Measurements from ENCODE around the gene UBASH3B.
"Not testable (repeated sequence)": the region's sequence is repeated elsewhere in the genome, so short reads cannot be mapped to it uniquely, and the experiment has no call there.

Gene UBASH3B

DNA sequence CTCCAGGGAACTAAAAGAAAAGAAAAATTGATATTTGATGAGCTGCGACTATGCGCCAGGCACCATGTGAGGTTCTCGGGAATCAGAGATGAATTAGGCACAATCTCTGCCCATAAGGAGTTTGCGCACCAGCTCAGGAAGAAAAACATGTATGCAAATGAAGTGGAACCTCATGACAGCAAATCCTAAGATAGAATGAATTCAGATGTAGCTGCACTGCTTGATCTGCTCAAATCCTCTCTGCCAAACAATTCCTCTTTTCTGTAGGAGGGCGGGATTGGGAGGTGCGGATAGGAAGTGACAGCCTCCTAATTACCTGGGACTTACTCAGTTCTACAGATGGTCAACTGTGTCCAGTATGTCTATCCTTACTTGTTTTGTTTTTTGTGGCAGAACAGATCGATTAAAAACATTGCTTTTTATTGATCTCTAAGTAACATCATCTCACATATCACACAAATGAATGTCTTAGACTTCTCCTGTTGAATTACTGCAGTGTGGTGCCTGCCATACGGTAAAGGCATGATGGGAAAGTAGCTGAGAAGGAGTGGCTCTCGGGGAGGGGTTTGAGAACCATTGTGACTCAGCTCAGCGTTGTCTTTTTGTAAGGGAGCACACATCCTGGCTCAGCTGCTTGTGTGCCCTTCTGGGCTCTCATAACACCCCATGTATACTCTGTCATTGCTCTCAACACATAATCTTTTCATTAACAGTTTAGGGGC, 196.7 kb downstream of the UBASH3B start:
- no peak for DNase-seq (ENCODE audit: low read depth)

- no peak for DNase-seq (ENCODE audit: low read depth)
Observed at GRCh38 chr11:122852796-122853160, 197.3 kb downstream of the UBASH3B start.

- no peak for DNase-seq (ENCODE audit: low read depth)
Observed at GRCh38 chr11:122853261-122853660, 197.7 kb downstream of the UBASH3B start.

GRCh38 chr11:122853971-122854446, 198.5 kb downstream of the UBASH3B start:
- DNase-seq (ENCODE audit: low read depth), result peak; percentile 19

DNA sequence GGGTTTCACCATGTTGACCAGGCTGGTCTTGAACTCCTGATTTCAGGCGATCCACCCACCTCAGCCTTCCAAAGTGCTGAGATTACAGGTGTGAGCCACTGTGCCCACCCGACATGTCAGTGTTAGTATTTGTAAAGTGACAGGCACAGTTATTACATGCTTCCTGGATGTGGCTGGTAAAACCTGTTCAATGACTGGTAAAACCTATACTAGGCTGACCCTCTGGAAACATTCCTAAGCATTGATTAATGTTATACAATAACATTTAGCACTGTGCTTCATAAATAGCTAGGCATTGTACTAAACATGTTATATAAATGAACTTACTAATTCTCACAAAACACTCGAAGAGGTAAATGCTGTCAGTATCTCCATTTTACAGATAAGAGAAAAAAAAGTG, 206.1 kb downstream of the UBASH3B start:
- DNase-seq (ENCODE audit: low read depth), result no peak

GRCh38 chr11:122862091-122862490, 206.6 kb downstream of the UBASH3B start:
- no peak for DNase-seq (ENCODE audit: low read depth)

DNA sequence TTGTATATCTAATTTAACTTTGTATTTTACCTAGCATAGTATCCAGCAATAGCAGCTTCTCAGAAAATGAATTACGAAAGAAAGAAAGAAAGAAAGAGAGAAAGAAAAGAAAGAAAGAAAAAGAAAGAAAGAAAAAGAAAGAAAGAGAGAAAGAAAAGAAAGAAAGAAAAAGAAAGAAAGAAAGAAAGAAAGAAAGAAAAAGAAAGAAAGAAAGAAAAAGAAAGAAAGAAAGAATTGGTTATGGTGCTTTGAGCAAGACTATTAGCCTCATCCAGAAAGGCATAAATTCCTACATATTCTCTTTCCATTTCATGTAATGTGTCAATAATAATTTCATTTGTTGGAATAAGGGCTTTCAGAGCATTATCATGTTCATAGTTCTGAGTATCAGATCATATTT, 207.6 kb downstream of the UBASH3B start:
- not testable (repeated sequence) for DNase-seq (ENCODE audit: low read depth)

- DNase-seq (ENCODE audit: low read depth), result peak; percentile 19
Observed at GRCh38 chr11:122863704-122864326, 208.3 kb downstream of the UBASH3B start.

Data from T follicular helper cell (primary cell).